OCI-LY3 (cell line): ENCODE measurements around the gene NPY5R.
A peak's percentile ranks its signal among the peaks of the same experiment; 100 is the strongest.

Experiments used
- H2AFZ ChIP-seq: fragments of 200-600, 300-600 bp; shearing (Covaris generic); 2 replicates; pipeline ENCODE4 v1.6.0; 2014; ENCODE audit warnings: antibody characterized with exemption, low read depth, low read length
- H3K27ac ChIP-seq: fragments of 200-600, 300-600 bp; sonication (generic); 2 replicates; pipeline ENCODE4 v1.5.1; 2014; ENCODE audit warnings: mild to moderate bottlenecking, low read length, moderate library complexity, mixed read lengths
- H3K27me3 ChIP-seq: fragments of 200-600, 300-600 bp; sonication (generic); 2 replicates; pipeline ENCODE4 v1.6.1; 2014; ENCODE audit warnings: low read depth, low read length, mixed read lengths
- H3K36me3 ChIP-seq: fragments of 200-600, 300-600 bp; sonication (generic); replicated peaks from 2 replicates; pipeline ENCODE3; 2014; ENCODE audit warnings: low read depth, low read length, mixed read lengths
- H3K4me1 ChIP-seq: fragments of 300-600, 200-600 bp; sonication (generic); 2 replicates; pipeline ENCODE4 v1.6.1; 2014; ENCODE audit warnings: low read length, mixed read lengths
- H3K4me2 ChIP-seq: fragments of 200-600, 300-600 bp; sonication (generic); 2 replicates; pipeline ENCODE4 v1.6.1; 2014; ENCODE audit warnings: low read length, mixed read lengths
- H3K4me3 ChIP-seq: fragments of 300-600, 200-600 bp; sonication (generic); 2 replicates; pipeline ENCODE4 v1.5.1; 2014; ENCODE audit warnings: antibody characterized with exemption, mild to moderate bottlenecking, low read length, moderate library complexity
- H3K79me2 ChIP-seq: fragments of 300-600, 200-600 bp; shearing (Covaris generic); 2 replicates; pipeline ENCODE4 v1.6.1; 2014; ENCODE audit warnings: mild to moderate bottlenecking, low read length, mixed read lengths
- H3K9ac ChIP-seq: fragments of 300-600, 200-600 bp; shearing (Covaris generic); 2 replicates; pipeline ENCODE4 v1.6.0; 2014; ENCODE audit warnings: mild to moderate bottlenecking, low read length, moderate library complexity
- H3K9me3 ChIP-seq: fragments of 200-600, 300-600 bp; shearing (Covaris generic); 2 replicates; pipeline ENCODE4 v1.6.1; 2014; ENCODE audit warnings: low read length, mixed read lengths; ENCODE audit not compliant: insufficient read depth
- H4K20me1 ChIP-seq: fragments of 200-600, 300-600 bp; sonication (generic); 2 replicates; pipeline ENCODE4 v1.6.1; 2016; ENCODE audit warnings: low read length, mixed read lengths; ENCODE audit not compliant: insufficient read depth
- CTCF ChIP-seq: fragments of 200-600, 300-600 bp; sonication (generic); IDR thresholded peaks from 2 replicates; pipeline ENCODE4 v1.5.1; 2014; ENCODE audit warnings: antibody characterized with exemption, low read length, low read depth
- EZH2phosphoT487 ChIP-seq: fragments of 200-600 bp; shearing (Covaris generic); IDR thresholded peaks from 2 replicates; pipeline ENCODE4 v1.6.1; 2018; ENCODE audit warnings: antibody characterized with exemption, mixed run types, low read depth

Gene NPY5R

GRCh38 chr4:163332526-163333406, 10.9 kb upstream of the NPY5R start, which contains the start of gene NPY1R:
Gene NPY1R (minus strand): TSS chr4:163332596. CDS start chr4:163326554, 6,042 bp downstream.
- no peaks in the 10 kb centered on the region for H3K9me3 ChIP-seq
- peaks cover 10% of the 10 kb centered on the region for H3K4me1 ChIP-seq
- peak within 1 kb of the TSS; percentile 56 for H3K9ac ChIP-seq
- peak within 1 kb of the TSS; percentile 97 for H2AFZ ChIP-seq
- H3K4me2 ChIP-seq: peak within 1 kb of the TSS; percentile 75
- H3K79me2 ChIP-seq: no peaks in the 10 kb centered on the region
- H4K20me1 ChIP-seq: no peaks in the 10 kb centered on the region
- peak; percentile 97 for TF ChIP-seq CTCF
- no peak for TF ChIP-seq EZH2phosphoT487
- H3K36me3 ChIP-seq: no peaks in the 10 kb centered on the region
- peak within 1 kb of the TSS; percentile 74 for H3K4me3 ChIP-seq
- no peaks in the 10 kb centered on the region for H3K27me3 ChIP-seq
- no peak within 1 kb of the TSS for H3K27ac ChIP-seq

GRCh38 chr4:163335384-163335783, 8.3 kb upstream of the NPY5R start:
- Histone ChIP-seq H3K9ac (no peak overlapping the region), H3K4me2 (no peak overlapping the region), H2AFZ (no peak overlapping the region), H3K27ac (no peak overlapping the region), H3K4me3 (no peak overlapping the region), H4K20me1 (no peaks in the 10 kb centered on the region), H3K4me1 (peaks cover 10% of the 10 kb centered on the region), H3K9me3 (no peaks in the 10 kb centered on the region), H3K27me3 (no peaks in the 10 kb centered on the region), H3K36me3 (no peaks in the 10 kb centered on the region), H3K79me2 (no peaks in the 10 kb centered on the region)
- TF ChIP-seq EZH2phosphoT487 (no peak), CTCF (no peak)

- Histone ChIP-seq H3K9ac (no peak overlapping the region), H3K4me2 (no peak overlapping the region), H4K20me1 (no peaks in the 10 kb centered on the region), H3K9me3 (no peaks in the 10 kb centered on the region), H3K79me2 (no peaks in the 10 kb centered on the region), H3K27me3 (no peaks in the 10 kb centered on the region), H2AFZ (no peak overlapping the region), H3K4me1 (no peaks in the 10 kb centered on the region), H3K36me3 (no peaks in the 10 kb centered on the region), H3K4me3 (no peak overlapping the region), H3K27ac (no peak overlapping the region)
- TF ChIP-seq EZH2phosphoT487: no peak
- TF ChIP-seq CTCF: no peak
Measured at GRCh38 chr4:163344147-163345125, 744 bp downstream of the NPY5R start.

GRCh38 chr4:163350672-163351071, 7.0 kb downstream of the NPY5R start:
- Histone ChIP-seq H4K20me1 (no peaks in the 10 kb centered on the region), H3K9ac (no peak overlapping the region), H3K36me3 (no peaks in the 10 kb centered on the region), H3K27ac (no peak overlapping the region), H3K27me3 (no peaks in the 10 kb centered on the region), H3K9me3 (no peaks in the 10 kb centered on the region), H3K4me2 (no peak overlapping the region), H3K4me3 (no peak overlapping the region), H2AFZ (no peak overlapping the region), H3K4me1 (no peaks in the 10 kb centered on the region), H3K79me2 (no peaks in the 10 kb centered on the region)
- TF ChIP-seq CTCF (no peak), EZH2phosphoT487 (no peak)
